GM19023 (cell line): ENCODE results near the gene SOX4.

ENCODE experiments used
- ATAC-seq: cut with Tn5 transposase; IDR thresholded peaks from one replicate; pipeline ENCODE4 v1.9.1; 2021; ENCODE audit warnings: mild to moderate bottlenecking, moderate library complexity; ENCODE audit not compliant: unreplicated experiment

The SOX4 gene

GRCh38 chr6:21612067-21612745, 18.7 kb downstream of the SOX4 start:
- ATAC-seq, result no peak

DNA sequence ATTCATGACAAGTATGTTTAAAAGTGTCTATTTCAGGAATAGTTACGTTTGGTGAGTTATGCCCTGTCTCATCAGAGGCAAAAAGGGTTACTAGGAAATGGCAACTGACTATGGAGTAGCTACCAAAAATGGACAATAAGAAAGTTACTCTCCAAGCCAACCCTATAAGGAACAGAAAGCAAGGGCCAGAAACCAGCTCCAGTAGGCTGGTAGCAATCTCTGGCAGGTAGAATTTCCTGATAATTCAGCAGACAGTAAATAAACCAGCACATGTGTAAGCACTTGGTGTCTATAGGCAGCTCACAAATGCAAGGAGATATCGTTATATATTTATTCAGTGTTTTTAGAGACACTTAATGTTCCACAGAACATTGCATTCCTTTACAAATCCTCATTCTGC, 20.3 kb downstream of the SOX4 start:
- no peak for ATAC-seq

DNA sequence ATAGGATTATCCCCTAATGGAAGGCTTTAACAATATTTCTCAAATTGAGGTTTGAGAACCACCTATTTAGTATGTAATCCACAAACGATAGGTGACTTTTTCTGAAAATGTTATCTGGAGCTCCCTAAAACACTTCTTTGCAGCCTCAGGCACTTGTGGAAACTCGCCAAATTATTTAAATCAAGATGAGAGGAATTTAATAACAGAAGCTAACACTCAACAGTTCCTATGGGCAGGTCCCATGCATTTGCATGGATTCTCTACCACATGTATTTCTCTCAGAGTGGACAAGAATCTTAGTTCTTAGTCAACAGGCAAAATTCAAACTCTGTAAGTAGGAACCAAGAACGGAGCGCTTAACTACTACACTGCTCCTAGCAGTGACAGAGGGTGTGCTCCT, 20.7 kb downstream of the SOX4 start:
- no peak for ATAC-seq

DNA sequence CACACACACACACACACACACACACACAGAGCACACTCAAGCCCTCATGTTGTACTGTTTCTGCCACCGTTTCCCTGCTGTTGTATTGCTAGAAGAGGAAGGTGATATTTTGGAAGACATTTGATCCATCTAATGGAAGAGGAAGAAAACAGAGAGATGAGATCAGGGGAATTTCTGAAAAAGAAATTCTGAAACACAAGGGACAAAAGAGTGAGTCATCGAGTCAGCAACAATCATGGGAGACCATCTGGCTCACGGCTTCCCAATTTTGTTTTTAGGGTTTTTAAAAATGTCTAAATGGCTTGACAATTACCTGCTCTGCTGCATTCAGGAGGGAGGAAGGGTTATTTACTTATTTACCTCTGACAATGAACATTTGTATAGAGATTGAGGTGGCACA, 22.0 kb downstream of the SOX4 start:
- ATAC-seq, result no peak

- ATAC-seq, result no peak
Measured at GRCh38 chr6:21616005-21616404, 22.5 kb downstream of the SOX4 start.

- ATAC-seq, result no peak
Measured at GRCh38 chr6:21625642-21626041, 32.1 kb downstream of the SOX4 start.

DNA sequence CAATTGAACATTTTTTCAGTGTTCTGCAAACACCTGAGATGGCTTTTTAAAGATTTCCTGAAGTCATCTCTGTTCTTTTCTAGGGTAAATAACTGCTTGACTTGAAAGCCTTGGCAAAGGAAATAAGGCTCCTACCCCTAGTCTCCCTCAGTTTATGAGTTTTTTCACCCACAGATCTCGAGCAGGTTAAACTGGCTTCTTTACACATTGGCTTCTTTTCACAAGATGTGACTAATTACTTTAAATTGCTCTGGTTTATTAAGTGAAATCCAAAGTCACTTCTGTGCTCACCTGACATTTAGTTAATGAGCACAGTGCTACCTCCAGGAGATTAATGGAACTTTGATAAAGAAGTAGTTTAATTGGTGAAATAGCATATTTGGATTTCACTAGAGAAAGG, 33.2 kb downstream of the SOX4 start:
- ATAC-seq, result no peak

DNA sequence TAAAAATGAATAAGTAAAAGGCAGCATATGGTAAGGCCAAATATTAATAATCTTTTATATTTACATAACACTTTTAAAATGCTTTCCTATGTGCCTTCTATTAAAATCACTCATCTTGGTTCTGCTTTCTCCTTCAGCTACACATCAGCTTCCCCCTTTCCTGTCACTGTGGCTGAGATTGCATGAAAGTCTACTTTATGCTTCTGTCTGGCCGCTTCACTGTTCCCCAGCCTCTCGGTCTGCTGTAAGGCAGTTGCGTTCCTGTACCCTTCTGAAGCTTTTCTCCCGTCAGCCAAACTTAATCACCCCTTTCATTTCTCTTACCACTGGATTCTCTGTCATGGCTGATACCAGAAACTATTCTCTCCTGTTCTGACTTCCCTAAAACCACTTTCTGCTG, 34.6 kb downstream of the SOX4 start:
- ATAC-seq, result no peak

GRCh38 chr6:21633511-21634109, 40.1 kb downstream of the SOX4 start:
- ATAC-seq, result no peak

GRCh38 chr6:21634582-21634981, 41.0 kb downstream of the SOX4 start:
- no peak for ATAC-seq

DNA sequence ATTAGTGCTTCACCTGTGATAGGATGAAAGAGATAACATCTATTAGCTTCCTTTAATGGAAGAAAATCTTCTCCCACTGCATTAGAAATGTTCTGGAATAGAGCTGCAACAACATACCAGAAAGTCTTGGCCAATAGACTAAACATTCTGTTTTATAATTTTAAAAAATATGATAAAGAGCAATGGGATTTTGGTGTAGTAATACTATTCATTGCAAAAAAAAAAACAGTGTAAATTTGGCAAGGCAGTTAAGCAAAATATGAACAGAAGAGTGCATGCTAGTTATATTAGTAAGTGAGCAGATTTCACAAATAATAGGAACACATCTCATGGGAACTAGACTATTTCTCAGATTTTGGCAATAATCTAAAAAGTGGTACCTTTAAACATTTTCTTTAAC, 43.3 kb downstream of the SOX4 start:
- ATAC-seq, result no peak

DNA sequence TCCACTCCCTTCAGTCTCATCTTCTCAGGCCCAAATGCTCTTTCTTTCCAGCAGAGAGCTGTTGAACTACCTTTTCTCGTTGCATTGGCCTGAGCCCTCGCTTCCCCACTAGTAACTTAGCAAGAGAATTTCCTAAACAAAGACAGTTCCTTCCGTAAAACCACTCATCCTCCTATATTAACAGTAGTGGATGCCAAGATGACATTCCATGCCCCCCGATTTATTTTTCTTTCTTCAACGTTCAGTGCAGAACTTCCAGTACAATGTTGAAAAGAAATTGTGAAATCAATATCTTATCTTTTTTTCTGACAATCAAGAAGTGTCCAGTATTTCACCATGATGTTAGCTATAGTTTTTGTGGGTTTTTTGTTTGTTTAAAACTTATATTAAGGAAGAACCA, 45.8 kb downstream of the SOX4 start:
- no peak for ATAC-seq
